SK-N-SH (cell line): Measurements from ENCODE around the gene BCAT1. TPM values are rescaled to one million over a fixed set of nuclear protein-coding genes. Genes with fewer than 3 reads are reported as not detected.

ENCODE experiments used
- CTCF ChIA-PET: fragments of 300-600, 350-600 bp; formaldehyde crosslinking; extraction: SDS; loops from one replicate; lab custom pipeline; 2021; lab: Yijun Ruan, JAX
- POLR2A ChIA-PET: fragments of 350-600 bp; sonication (Branson Sonifier 250); formaldehyde crosslinking; extraction: SDS; loops from one replicate; lab custom pipeline; 2020; ENCODE audit warnings: antibody characterized with exemption, inconsistent platforms; lab: Yijun Ruan, JAX
- DNase-seq: peaks from one replicate; pipeline ENCODE4 v3.0.0; 2012
- H2AFZ ChIP-seq: fragments of 200-600 bp; sonication (generic); 2 replicates; pipeline ENCODE4 v1.8.1; 2016; ENCODE audit warnings: antibody characterized with exemption, mild to moderate bottlenecking, low read depth
- H3F3A ChIP-seq: fragments of 200-600 bp; sonication (generic); replicated peaks from 2 replicates; pipeline ENCODE3; 2016; ENCODE audit warnings: antibody characterized with exemption, mild to moderate bottlenecking; ENCODE audit not compliant: insufficient read depth
- H3K27ac ChIP-seq, 2 experiments: fragments of 200-500 bp in 1 of 2; fragments of 200-600 bp in 1 of 2; sonication (Bioruptor generic) in 1 of 2; sonication (generic), shearing (Covaris generic) in 1 of 2; 2 replicates each; pipeline versions ENCODE4 v1.5.1 to v1.6.1; 2014 to 2016; ENCODE audit warnings: low read depth in 2 of 2, inconsistent platforms in 1 of 2, low read length in 1 of 2, mild to moderate bottlenecking in 1 of 2, mixed read lengths in 1 of 2
- H3K27me3 ChIP-seq: fragments of 200-600 bp; sonication (generic), shearing (Covaris generic); 2 replicates; pipeline ENCODE4 v1.6.1; 2016; ENCODE audit warnings: mixed run types; ENCODE audit not compliant: insufficient read depth
- H3K36me3 ChIP-seq, 2 experiments: fragments of 200-500 bp in 1 of 2; fragments of 200-600 bp in 1 of 2; sonication (Bioruptor generic) in 1 of 2; sonication (generic) in 1 of 2; replicated peaks in 1 of 2; 2 replicates each; pipeline versions ENCODE3 to v1.5.1; 2014 to 2016; ENCODE audit warnings: low read length in 1 of 2, mild to moderate bottlenecking in 1 of 2; ENCODE audit not compliant: insufficient read depth in 2 of 2, control insufficient read depth in 1 of 2
- H3K4me1 ChIP-seq, 2 experiments: fragments of 200-500 bp in 1 of 2; fragments of 200-600 bp in 1 of 2; sonication (Bioruptor generic) in 1 of 2; sonication (generic), shearing (Covaris generic) in 1 of 2; 2 replicates each; pipeline versions ENCODE4 v1.5.1 to v1.6.1; 2014 to 2016; ENCODE audit warnings: low read depth in 1 of 2, low read length in 1 of 2, mixed run types in 1 of 2; ENCODE audit not compliant: insufficient read depth in 2 of 2, control insufficient read depth in 1 of 2
- H3K4me2 ChIP-seq: fragments of 200-600 bp; sonication (generic), shearing (Covaris generic); 2 replicates; pipeline ENCODE4 v1.6.1; 2017; ENCODE audit warnings: mixed run types
- H3K4me3 ChIP-seq, 2 experiments: fragments of 200-500 bp in 1 of 2; fragments of 200-600 bp in 1 of 2; sonication (Bioruptor generic) in 1 of 2; sonication (generic), shearing (Covaris generic) in 1 of 2; 2 replicates each; pipeline versions ENCODE4 v1.5.1 to v1.8.1; 2014 to 2016; ENCODE audit warnings: low read depth in 2 of 2, inconsistent platforms in 1 of 2, low read length in 1 of 2, mild to moderate bottlenecking in 1 of 2, mixed read lengths in 1 of 2, moderate library complexity in 1 of 2
- H3K79me2 ChIP-seq: fragments of 200-600 bp; sonication (generic); 2 replicates; pipeline ENCODE4 v1.8.1; 2017; ENCODE audit warnings: mild to moderate bottlenecking; ENCODE audit not compliant: insufficient read depth
- H3K9ac ChIP-seq: fragments of 200-600 bp; sonication (generic); 2 replicates; pipeline ENCODE4 v1.6.1; 2017; ENCODE audit warnings: mixed run types
- H3K9me2 ChIP-seq: fragments of 200-600 bp; sonication (generic); 2 replicates; pipeline ENCODE4 v1.6.1; 2017; ENCODE audit warnings: mixed run types
- H3K9me3 ChIP-seq: fragments of 200-600 bp; sonication (generic); 2 replicates; pipeline ENCODE4 v1.6.1; 2017; ENCODE audit warnings: mixed run types, mild to moderate bottlenecking, moderate library complexity
- H4K20me1 ChIP-seq: fragments of 200-600 bp; sonication (generic); 2 replicates; pipeline ENCODE4 v1.6.1; 2017; ENCODE audit warnings: mild to moderate bottlenecking, mixed run types; ENCODE audit not compliant: insufficient read depth
- CHD2 ChIP-seq: fragments of 150-350 bp; IDR thresholded peaks from 2 replicates; pipeline ENCODE4 v1.6.1; 2018; ENCODE audit warnings: low read length; ENCODE audit not compliant: partially characterized antibody
- FOXM1 ChIP-seq: IDR thresholded peaks from 2 replicates; pipeline ENCODE4 v1.4.0; 2012; ENCODE audit warnings: low read depth, mild to moderate bottlenecking
- GABPA ChIP-seq: IDR thresholded peaks from 2 replicates; pipeline ENCODE4 v1.4.0; 2012; ENCODE audit warnings: low read depth, mild to moderate bottlenecking
- JUND ChIP-seq: IDR thresholded peaks from 2 replicates; pipeline ENCODE4 v1.4.0; 2012
- MAX ChIP-seq: IDR thresholded peaks from 2 replicates; pipeline ENCODE4 v1.4.0; 2012; ENCODE audit warnings: low read depth
- MEF2A ChIP-seq: IDR thresholded peaks from 2 replicates; pipeline ENCODE4 v1.4.0; 2012; ENCODE audit warnings: low read depth, borderline replicate concordance
- MXI1 ChIP-seq: IDR thresholded peaks from 2 replicates; pipeline ENCODE4 v1.6.1; 2012; ENCODE audit warnings: mild to moderate bottlenecking, low read depth, low read length, improper control_type of control experiment
- PBX3 ChIP-seq: IDR thresholded peaks from 2 replicates; pipeline ENCODE4; 2012
- RAD21 ChIP-seq: IDR thresholded peaks from 2 replicates; pipeline ENCODE4 v1.6.1; 2012; ENCODE audit warnings: mild to moderate bottlenecking, low read length
- REST ChIP-seq: IDR thresholded peaks from 2 replicates; pipeline ENCODE4 v1.6.1; 2012; ENCODE audit warnings: mild to moderate bottlenecking, low read depth, low read length, moderate library complexity
- RFX5 ChIP-seq: IDR thresholded peaks from 2 replicates; pipeline ENCODE4 v1.6.1; 2012; ENCODE audit warnings: mild to moderate bottlenecking, improper control_type of control experiment, low read length
- RXRA ChIP-seq: IDR thresholded peaks from 2 replicates; pipeline ENCODE4 v1.4.0; 2012; ENCODE audit warnings: low read depth, mild to moderate bottlenecking, borderline replicate concordance
- SIN3A ChIP-seq: IDR thresholded peaks from 2 replicates; pipeline ENCODE4 v1.6.1; 2012; ENCODE audit warnings: low read depth, mild to moderate bottlenecking, low read length, moderate library complexity, borderline replicate concordance
- SMC3 ChIP-seq: IDR thresholded peaks from 2 replicates; pipeline ENCODE4 v1.6.1; 2012; ENCODE audit warnings: low read depth, low read length, improper control_type of control experiment
- TAF1 ChIP-seq: IDR thresholded peaks from 2 replicates; pipeline ENCODE4 v1.6.1; 2012; ENCODE audit warnings: low read depth, mild to moderate bottlenecking, low read length, moderate library complexity, borderline replicate concordance
- TEAD4 ChIP-seq: IDR thresholded peaks from 2 replicates; pipeline ENCODE4 v1.4.0; 2012; ENCODE audit warnings: mild to moderate bottlenecking, borderline replicate concordance; ENCODE audit not compliant: insufficient read depth
- ZBTB33 ChIP-seq: IDR thresholded peaks from 2 replicates; pipeline ENCODE4 v1.4.0; 2012; ENCODE audit warnings: low read depth, borderline replicate concordance
- WGBS: methylation state at CpG from one replicate; pipeline ENCODE4 v1.1.6; 2017; ENCODE audit warnings: low lambda C conversion rate; 5-methylcytosine and 5-hydroxymethylcytosine counted together
- polyA plus RNA-seq, 3 experiments: library from polyadenylated mRNA; depleted of rRNA; stranded (reverse); fragments of >200 nt; gene quantifications; 2 replicates each; pipeline ENCODE4 v1.2.3, GENCODE V29; 2012

BCAT1 gene
- polyA plus RNA-seq, 1 of the 3 experiments (the other 2 are of a cell fraction), result 7.7 TPM

GRCh38 chr12:24997496-24997895 is 48.6 kb upstream of the BCAT1 start:
- H3K4me3 ChIP-seq, result no peak overlapping the region; a peak in 1 of 4 replicates
- TF ChIP-seq REST, result no peak
- TF ChIP-seq SIN3A, result no peak
- TF ChIP-seq CHD2, result no peak
- TF ChIP-seq PBX3, result no peak
- no peak for TF ChIP-seq TAF1
- no peak for TF ChIP-seq RFX5
- no peak for TF ChIP-seq RAD21
- no peak for TF ChIP-seq TEAD4
- no peak for TF ChIP-seq FOXM1
- no peak for TF ChIP-seq MXI1
- no peak for TF ChIP-seq MAX
- TF ChIP-seq, all 33 proteins: peak for 0
- no peak overlapping the region; the same call in 1 of the 2 replicates for H3K9ac ChIP-seq
- H4K20me1 ChIP-seq, result peaks cover 4% of the 10 kb centered on the region; the same call in 1 of the 2 replicates
- WGBS, result 48% methylated on average over 6 of the region's 6 CpGs
- H3K9me2 ChIP-seq, result no peaks in the 10 kb centered on the region
- DNase-seq, result no peak
- H3K9me3 ChIP-seq, result no peaks in the 10 kb centered on the region
- H3K27ac ChIP-seq, result peak overlapping the region in 1 of 2 experiments; percentile 71; a peak in 2 of 4 replicates
- ChIA-PET CTCF (interaction anchor here (0.8 to 1.6 kb wide), 3 partner anchors 134 to 213 kb away, joined by 3 to 8 read pairs (median 7); no protein-coding TSS in a partner anchor), POLR2A (no interaction called here)
- no peaks in the 10 kb centered on the region for H3K36me3 ChIP-seq
- H3K27me3 ChIP-seq, result no peaks in the 10 kb centered on the region; the same call in 1 of the 2 replicates
- H3K79me2 ChIP-seq, result no peaks in the 10 kb centered on the region
- peaks cover 3 to 14% of the 10 kb centered on the region in 2 experiments; a peak in 3 of 4 replicates for H3K4me1 ChIP-seq
- peaks cover 19% of the 10 kb centered on the region for H3F3A ChIP-seq
- H2AFZ ChIP-seq, result no peak overlapping the region
- H3K4me2 ChIP-seq, result peak overlapping the region; percentile 59; the same call in 1 of the 2 replicates

- DNase-seq, result no peak
- Histone ChIP-seq H3K36me3 (no peaks in the 10 kb centered on the region), H3F3A (peaks cover 19% of the 10 kb centered on the region), H3K9me3 (no peaks in the 10 kb centered on the region), H3K4me2 (peak overlapping the region; percentile 59; the same call in 1 of the 2 replicates), H2AFZ (no peak overlapping the region), H3K27ac (no peak overlapping the region), H3K9me2 (no peaks in the 10 kb centered on the region), H4K20me1 (peaks cover 4% of the 10 kb centered on the region; the same call in 1 of the 2 replicates), H3K79me2 (no peaks in the 10 kb centered on the region), H3K4me1 (peaks cover 3 to 14% of the 10 kb centered on the region in 2 experiments; a peak in 3 of 4 replicates), H3K4me3 (no peak overlapping the region), H3K9ac (no peak overlapping the region), H3K27me3 (no peaks in the 10 kb centered on the region; the same call in 1 of the 2 replicates)
- 87% methylated on average over 5 of the region's 5 CpGs for WGBS
- POLR2A ChIA-PET, result no interaction called here
- CTCF ChIA-PET, result interaction anchor here (0.7 kb wide), 1 partner anchor 38 kb away, joined by 3 read pairs; no protein-coding TSS in a partner anchor
- TF ChIP-seq GABPA (no peak), JUND (no peak), RXRA (no peak), SMC3 (no peak), ZBTB33 (no peak), MEF2A (no peak), REST (no peak), FOXM1 (no peak)
These were observed 47.9 kb upstream of the BCAT1 start for GRCh38 chr12:24996820-24997219.
